Liver (tissue), 9 donors: ENCODE measurements around the gene UMAD1. TPM values are rescaled to one million over a fixed set of nuclear protein-coding genes. Genes with fewer than 3 reads are reported as not detected.

Experiments
- DNase-seq: peaks from one replicate; pipeline ENCODE4 v3.0.0-alpha.2; 2017; ENCODE audit warnings: low spot score
- H3K27ac ChIP-seq, 2 donors: one replicate each; pipeline ENCODE4 v1.7.0; 2013; ENCODE audit warnings: inconsistent platforms in 2 of 2, low read length in 2 of 2, control low read depth in 1 of 2, low read depth in 1 of 2, mild to moderate bottlenecking in 1 of 2
- H3K27me3 ChIP-seq, 4 donors: one replicate each; pipeline versions ENCODE4 v1.6.1 to v1.7.0; 2013; ENCODE audit warnings: low read length in 3 of 4, inconsistent platforms in 1 of 4, mild to moderate bottlenecking in 1 of 4, moderate library complexity in 1 of 4; ENCODE audit not compliant: control insufficient read depth in 4 of 4, insufficient read depth in 4 of 4
- H3K36me3 ChIP-seq, 4 donors: one replicate each; pipeline versions ENCODE4 v1.6.1 to v1.7.0; 2013; ENCODE audit warnings: low read length in 3 of 4, mild to moderate bottlenecking in 3 of 4, low read depth in 1 of 4, moderate library complexity in 1 of 4; ENCODE audit not compliant: control insufficient read depth in 4 of 4, insufficient read depth in 3 of 4
- H3K4me1 ChIP-seq, 4 donors: one replicate each; pipeline versions ENCODE4 v1.6.1 to v1.7.0; 2013; ENCODE audit warnings: low read length in 3 of 4, mild to moderate bottlenecking in 3 of 4, moderate library complexity in 1 of 4; ENCODE audit not compliant: control insufficient read depth in 4 of 4, insufficient read depth in 4 of 4
- H3K4me3 ChIP-seq, 3 donors: one replicate each; pipeline versions ENCODE4 v1.6.1 to v1.7.0; 2013; ENCODE audit warnings: low read length in 3 of 3, control low read depth in 1 of 3, low read depth in 1 of 3, mild to moderate bottlenecking in 1 of 3
- H3K9ac ChIP-seq, 2 donors: one replicate each; pipeline ENCODE4 v1.7.0; 2013; ENCODE audit warnings: low read length in 2 of 2, mild to moderate bottlenecking in 2 of 2, moderate library complexity in 2 of 2, control low read depth in 1 of 2, low read depth in 1 of 2
- H3K9me3 ChIP-seq, 4 donors: one replicate each; pipeline versions ENCODE4 v1.6.1 to v1.7.0; 2013; ENCODE audit warnings: low read length in 3 of 4; ENCODE audit not compliant: control insufficient read depth in 4 of 4
- ATF3 ChIP-seq: IDR thresholded peaks from 2 replicates; pipeline ENCODE4 v1.6.1; 2016; ENCODE audit warnings: antibody characterized with exemption
- CTCF ChIP-seq: fragments of 150-350 bp; IDR thresholded peaks from 2 replicates; pipeline ENCODE4 v1.5.1; 2017; ENCODE audit warnings: improper control_type of control experiment, low read depth, low read length; ENCODE audit not compliant: missing input control
- EGR1 ChIP-seq, 2 donors: IDR thresholded peaks; 2 replicates each; pipeline ENCODE4 v1.6.1; 2016 to 2018; ENCODE audit warnings: antibody characterized with exemption in 2 of 2, low read depth in 2 of 2
- FOXA1 ChIP-seq: IDR thresholded peaks from 2 replicates; pipeline ENCODE4 v1.6.1; 2016; ENCODE audit warnings: antibody characterized with exemption
- FOXA2 ChIP-seq: IDR thresholded peaks from 2 replicates; pipeline ENCODE4 v1.6.1; 2016; ENCODE audit warnings: antibody characterized with exemption
- GABPA ChIP-seq, 2 donors: IDR thresholded peaks in 1 of 2; conservative IDR thresholded peaks in 1 of 2; 2 replicates each; pipeline ENCODE4 v1.6.1; 2016; ENCODE audit warnings: antibody characterized with exemption in 2 of 2, mild to moderate bottlenecking in 1 of 2, moderate library complexity in 1 of 2
- HNF4G ChIP-seq: IDR thresholded peaks from 2 replicates; pipeline ENCODE4 v1.6.1; 2016; ENCODE audit warnings: antibody characterized with exemption
- JUND ChIP-seq, 2 donors: IDR thresholded peaks; 2 replicates each; pipeline ENCODE4 v1.6.1; 2016; ENCODE audit warnings: antibody characterized with exemption in 2 of 2
- MAX ChIP-seq: IDR thresholded peaks from 2 replicates; pipeline ENCODE4 v1.6.1; 2016; ENCODE audit warnings: antibody characterized with exemption
- NR2F2 ChIP-seq: IDR thresholded peaks from 2 replicates; pipeline ENCODE4 v1.6.1; 2016; ENCODE audit warnings: antibody characterized with exemption
- RAD21 ChIP-seq, 2 donors: IDR thresholded peaks; 2 replicates each; pipeline ENCODE4 v1.6.1; 2016; ENCODE audit warnings: antibody characterized with exemption in 2 of 2, mild to moderate bottlenecking in 2 of 2
- REST ChIP-seq: IDR thresholded peaks from 2 replicates; pipeline ENCODE4 v1.6.1; 2016; ENCODE audit warnings: antibody characterized with exemption, mild to moderate bottlenecking
- RXRA ChIP-seq, 2 donors: IDR thresholded peaks; 2 replicates each; pipeline ENCODE4 v1.6.1; 2017 to 2018; ENCODE audit warnings: antibody characterized with exemption in 2 of 2, mild to moderate bottlenecking in 1 of 2
- SP1 ChIP-seq: IDR thresholded peaks from 2 replicates; pipeline ENCODE4 v1.6.1; 2018; ENCODE audit warnings: antibody characterized with exemption, mild to moderate bottlenecking
- ZBTB33 ChIP-seq: IDR thresholded peaks from 2 replicates; pipeline ENCODE4 v1.6.1; 2016; ENCODE audit warnings: antibody characterized with exemption
- WGBS: extraction: QIAGEN DNeasy Blood & Tissue Kit; methylation state at CpG from one replicate; pipeline ENCODE4 v1.1.7; 2013; 5-methylcytosine and 5-hydroxymethylcytosine counted together
- polyA plus RNA-seq, 2 donors: library from polyadenylated mRNA; stranded (reverse) in 1 of 2; unstranded in 1 of 2; fragments of 200-250 nt in 1 of 2; fragments of >200 nt in 1 of 2; fragmentation: Nextera tagmentation in 1 of 2; extraction: Ambion mirVana in 1 of 2; gene quantifications; one replicate each; pipeline versions ENCODE4 v1.2.1 to v1.2.3, GENCODE V29; 2013 to 2015
- total RNA-seq, 2 donors: library from RNA; depleted of rRNA; stranded (reverse); fragments of >200 nt; gene quantifications; one replicate each; pipeline ENCODE4 v1.2.3, GENCODE V29; 2014
- donor health status: healthy.
- donor health status: healthy.
- donor health status: healthy.
- donor health status: healthy.
- donor health status: healthy.

UMAD1 gene
- total and polyA plus RNA-seq, 4 donors, result 5.9 to 12.2 (median 7.9) TPM

GRCh38 chr7:7739204-7740036 is 98.9 kb downstream of the UMAD1 start:
- Histone ChIP-seq H3K4me1 (peaks cover 0 to 3% (median 0%) of the 10 kb centered on the region in 4 donors), H3K36me3 (peaks cover 0 to 2% (median 0%) of the 10 kb centered on the region in 4 donors), H3K9ac (no peak overlapping the region), H3K9me3 (no peaks in the 10 kb centered on the region), H3K27me3 (no peaks in the 10 kb centered on the region), H3K27ac (no peak overlapping the region), H3K4me3 (no peak overlapping the region)
- DNase-seq, result no peak
- no peak for TF ChIP-seq FOXA2
- no peak for TF ChIP-seq RAD21 (IDR thresholded peaks at IDR 0.05)
- 83% methylated on average over 4 of the region's 4 CpGs for WGBS

- TF ChIP-seq FOXA1, result no peak
- TF ChIP-seq EGR1 (IDR thresholded peaks at IDR 0.05; ENCODE audit: low read depth in 2 of 2), result no peak
- TF ChIP-seq ATF3, result no peak
- no peak for TF ChIP-seq REST
- TF ChIP-seq SP1, result no peak
- TF ChIP-seq JUND (IDR thresholded peaks at IDR 0.05), result no peak
- no peak for TF ChIP-seq HNF4G
- no peak for TF ChIP-seq RXRA (IDR thresholded peaks at IDR 0.05)
- TF ChIP-seq MAX, result no peak
- no peak for TF ChIP-seq FOXA2
- no peak for TF ChIP-seq CTCF
- TF ChIP-seq NR2F2, result no peak
- no peak for TF ChIP-seq ZBTB33
- TF ChIP-seq GABPA (IDR thresholded peaks at IDR 0.05 in 1 of 2, conservative IDR thresholded peaks at IDR 0.05 in 1 of 2), result no peak
- 91% methylated on average over 2 of the region's 2 CpGs for WGBS
- Histone ChIP-seq H3K9me3 (no peaks in the 10 kb centered on the region), H3K4me1 (peaks cover 0 to 3% (median 0%) of the 10 kb centered on the region in 4 donors), H3K27ac (no peak overlapping the region), H3K9ac (no peak overlapping the region), H3K4me3 (no peak overlapping the region), H3K27me3 (no peaks in the 10 kb centered on the region), H3K36me3 (peaks cover 0 to 2% (median 0%) of the 10 kb centered on the region in 4 donors)
- no peak for DNase-seq
These were observed 99.4 kb downstream of the UMAD1 start for GRCh38 chr7:7740037-7740355.
